ENCODE data around the gene CD1B.

The CD1B gene

DNA sequence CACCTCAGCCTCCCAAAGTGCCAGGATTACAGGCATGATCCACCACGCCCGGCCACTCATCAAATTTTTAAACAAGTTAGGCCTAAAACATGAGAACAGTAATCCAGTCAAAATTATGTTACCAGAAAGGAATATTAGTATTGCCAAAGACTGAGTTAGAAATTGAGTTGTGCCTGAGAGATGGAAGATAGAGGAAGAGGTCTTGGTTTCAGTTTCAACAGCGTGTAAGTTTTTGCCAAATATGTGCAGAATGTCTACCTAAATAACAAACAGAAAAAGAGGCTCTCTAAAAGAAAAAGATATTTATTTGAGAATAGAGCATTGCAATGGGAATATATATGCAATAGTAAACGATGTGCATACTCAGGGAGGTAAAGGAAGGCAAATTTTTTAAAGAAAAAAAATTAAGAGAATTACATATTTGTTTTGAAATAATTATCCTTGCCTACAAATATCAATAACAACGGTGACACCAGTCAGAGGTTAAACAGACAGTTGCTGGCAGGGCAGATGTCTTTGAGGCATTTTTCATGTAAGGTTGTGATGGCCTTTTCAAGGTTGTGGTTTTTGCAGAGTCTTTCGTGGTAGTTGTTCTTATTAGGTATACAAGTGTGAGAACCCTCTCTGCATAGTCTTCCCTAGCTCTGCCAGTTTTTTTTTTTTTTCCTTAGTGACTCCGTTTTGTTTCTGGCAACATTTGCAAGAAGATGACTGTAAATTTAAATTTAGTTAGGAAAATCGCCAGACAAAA, 2.2 kb upstream of the CD1B start:
- no peak for TF ChIP-seq GATA3 (IDR thresholded peaks at IDR 0.05; ENCODE audit: low read depth, low read length)
- no peak for TF ChIP-seq GATA2 (IDR thresholded peaks at IDR 0.05; ENCODE audit: low read depth, low read length)

DNA sequence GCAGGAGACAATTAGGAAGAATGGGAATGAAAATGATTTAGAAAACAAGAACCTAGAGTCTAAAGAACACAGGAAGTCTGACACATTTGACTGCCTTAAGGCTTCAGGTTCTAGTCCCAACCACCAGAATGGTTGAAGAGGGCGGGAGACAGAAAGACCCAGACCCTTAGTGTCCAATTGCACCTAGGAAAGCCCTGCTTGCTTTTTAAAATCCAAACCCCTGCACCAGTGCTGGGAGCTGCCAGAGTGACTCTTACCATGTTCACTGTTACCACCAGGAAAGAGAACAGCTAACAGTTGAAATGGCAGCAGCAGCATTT, 265 bp downstream of the CD1B start:
- no peak for TF ChIP-seq GATA2 (IDR thresholded peaks at IDR 0.05; ENCODE audit: low read depth, low read length)
- TF ChIP-seq GATA3 (IDR thresholded peaks at IDR 0.05; ENCODE audit: low read depth, low read length) = no peak

DNA sequence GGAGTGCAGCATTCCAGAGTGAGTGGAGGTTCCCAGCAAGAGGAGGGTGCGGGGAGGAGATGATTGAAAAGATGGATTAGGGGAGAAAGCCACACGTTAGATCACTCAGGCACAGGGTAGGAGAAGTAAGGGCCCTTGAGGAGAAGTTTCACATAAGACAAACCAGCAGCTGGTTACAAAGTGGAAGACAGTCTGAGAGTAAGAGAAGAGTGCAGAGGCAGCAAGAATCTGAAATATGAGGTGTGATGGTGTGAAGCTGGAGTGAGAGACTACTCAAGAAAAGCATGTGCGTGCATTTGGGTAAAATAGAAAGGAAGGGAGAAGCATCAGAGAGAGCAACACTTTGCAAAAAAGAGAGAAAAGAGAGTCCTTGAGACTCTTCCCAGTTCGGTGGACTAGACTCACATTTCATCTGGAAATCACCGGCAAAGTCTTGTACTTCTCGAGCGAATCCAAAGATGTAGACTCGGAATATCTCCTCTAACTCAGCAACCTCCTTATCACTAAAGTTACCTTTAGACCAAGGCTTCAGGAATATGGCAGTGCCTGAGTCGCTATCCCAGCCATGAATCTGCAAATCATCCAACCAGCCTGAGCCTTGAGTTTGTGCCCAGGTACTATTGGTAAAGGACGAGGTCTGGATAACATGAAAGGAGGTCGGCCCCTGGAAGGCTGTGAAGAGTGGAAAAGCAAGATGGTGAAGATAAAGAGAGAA, 783 bp downstream of the CD1B start:
- TF ChIP-seq GATA3 (IDR thresholded peaks at IDR 0.05; ENCODE audit: low read depth, low read length) (no peak), GATA2 (IDR thresholded peaks at IDR 0.05; ENCODE audit: low read depth, low read length) (no peak)

DNA sequence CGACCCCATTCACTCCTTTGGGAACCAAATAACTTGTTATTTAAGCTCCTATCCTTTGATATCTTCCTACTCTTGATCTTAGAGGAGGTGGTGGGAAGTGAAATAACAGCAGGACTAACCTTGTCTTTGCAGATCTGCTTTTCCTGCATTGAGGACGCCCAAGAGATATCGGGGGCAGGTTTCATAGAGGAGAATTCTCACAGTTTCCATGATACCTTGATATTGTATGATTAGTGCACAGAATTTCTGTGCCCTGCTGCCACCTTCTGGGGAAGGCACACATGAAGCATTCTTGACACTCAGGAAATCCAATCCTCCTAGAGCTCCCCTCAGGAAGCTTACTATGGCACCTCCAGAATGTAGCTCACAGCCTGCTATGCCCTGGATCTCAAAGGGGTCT, 1.6 kb downstream of the CD1B start:
- TF ChIP-seq GATA2 (IDR thresholded peaks at IDR 0.05; ENCODE audit: low read depth, low read length) = no peak

DNA sequence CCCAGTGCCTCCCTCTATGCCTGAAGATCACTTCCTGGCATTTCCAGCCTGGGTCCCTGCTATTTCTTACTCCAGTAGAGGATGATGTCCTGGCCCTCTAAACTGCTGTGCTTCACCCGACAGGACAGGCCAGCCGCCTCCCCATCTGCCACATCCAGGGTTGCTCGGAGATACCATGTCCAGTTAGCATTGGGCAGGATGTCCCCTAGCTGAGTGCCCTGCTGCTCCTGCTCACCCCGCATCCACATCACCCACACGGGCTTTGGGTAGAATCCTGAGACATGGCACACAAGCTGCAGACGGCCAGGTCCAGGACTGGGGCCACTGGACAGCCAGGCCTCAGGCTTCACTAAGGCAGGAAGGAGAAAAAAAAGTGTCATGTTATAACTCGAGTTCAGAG, 2.0 kb downstream of the CD1B start:
- TF ChIP-seq GATA2 (IDR thresholded peaks at IDR 0.05; ENCODE audit: low read depth, low read length) = no peak
- no peak for TF ChIP-seq GATA3 (IDR thresholded peaks at IDR 0.05; ENCODE audit: low read depth, low read length)

DNA sequence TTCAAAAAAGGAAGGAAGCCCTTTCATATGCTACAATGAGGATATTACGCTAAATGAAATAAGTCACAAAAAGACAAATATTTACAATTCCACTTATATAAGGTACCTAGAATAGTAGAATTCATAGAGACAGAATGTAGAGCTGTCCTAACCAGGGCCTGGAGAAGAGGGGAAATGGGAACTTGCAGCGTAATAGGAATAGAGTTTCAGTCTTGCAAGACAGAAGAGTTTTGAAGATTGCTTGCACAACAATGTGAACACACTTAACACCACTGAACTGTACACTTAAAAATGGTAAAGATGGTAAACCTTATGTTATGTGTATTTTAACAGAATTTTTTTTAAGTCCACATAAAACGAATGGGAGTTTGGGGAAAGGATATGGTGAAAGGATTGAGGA, 2.9 kb downstream of the CD1B start:
- TF ChIP-seq GATA2 (IDR thresholded peaks at IDR 0.05; ENCODE audit: low read depth, low read length) = no peak
- TF ChIP-seq GATA3 (IDR thresholded peaks at IDR 0.05; ENCODE audit: low read depth, low read length) = no peak

DNA sequence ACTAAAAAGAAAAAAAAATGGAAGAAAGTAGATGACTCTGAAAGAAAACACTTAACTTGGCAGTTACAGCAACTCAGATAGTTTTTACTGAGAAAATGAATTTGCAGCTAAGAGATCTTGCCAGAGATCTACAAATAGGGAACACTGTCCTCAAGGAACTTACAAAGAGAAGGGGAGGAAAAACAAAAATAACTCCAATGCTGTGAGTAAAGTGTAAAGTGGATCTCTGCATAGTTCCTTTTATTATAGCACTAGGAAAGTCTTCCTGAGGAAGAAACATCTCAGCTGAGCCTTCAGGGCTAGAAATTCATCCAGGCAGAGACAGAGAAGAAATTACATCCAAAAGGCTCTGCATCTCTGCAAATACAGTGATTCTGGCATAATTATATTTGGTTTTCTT, 3.9 kb downstream of the CD1B start:
- TF ChIP-seq GATA2 (IDR thresholded peaks at IDR 0.05; ENCODE audit: low read depth, low read length) = no peak
- TF ChIP-seq GATA3 (IDR thresholded peaks at IDR 0.05; ENCODE audit: low read depth, low read length) = no peak

DNA sequence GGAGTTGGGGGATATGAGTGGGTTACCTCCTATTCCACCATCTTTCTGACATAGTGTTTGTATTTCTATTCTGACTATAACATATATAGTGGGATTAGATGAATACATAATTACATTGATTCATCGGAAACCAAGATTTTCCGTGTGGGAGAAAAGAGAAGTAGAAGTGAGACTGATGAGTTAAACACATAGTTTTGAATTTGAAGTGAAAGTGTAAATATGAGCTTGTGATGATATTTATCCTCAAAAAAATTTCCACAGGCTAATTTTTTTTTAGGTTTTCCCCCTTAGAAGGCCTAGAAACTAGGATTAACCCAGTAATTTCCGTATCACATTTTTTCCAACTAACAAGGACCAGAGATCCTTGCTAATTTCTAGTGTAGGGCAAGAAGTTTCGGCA, 6.9 kb downstream of the CD1B start:
- TF ChIP-seq GATA2 (IDR thresholded peaks at IDR 0.05; ENCODE audit: low read depth, low read length) (no peak), GATA3 (IDR thresholded peaks at IDR 0.05; ENCODE audit: low read depth, low read length) (no peak)

DNA sequence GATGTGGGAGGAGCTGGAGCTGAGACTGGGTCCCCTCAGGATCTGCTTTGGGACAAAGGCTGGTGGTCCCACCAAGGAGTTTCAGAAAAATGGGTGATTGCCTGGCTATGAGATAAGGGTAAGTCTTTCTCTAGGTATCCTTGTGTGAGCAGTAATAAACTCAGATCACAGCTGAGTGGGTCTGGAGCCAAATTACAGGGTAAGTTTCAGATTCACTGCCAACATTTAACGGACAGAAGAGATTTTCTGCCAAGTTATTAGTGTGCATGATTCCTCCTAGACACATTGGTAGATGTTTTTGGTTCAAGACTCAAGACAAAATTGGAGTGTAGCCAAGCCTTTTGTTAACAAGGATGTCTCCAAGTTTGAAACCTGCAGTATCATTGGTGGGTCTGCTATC, 7.5 kb downstream of the CD1B start:
- TF ChIP-seq GATA2 (IDR thresholded peaks at IDR 0.05; ENCODE audit: low read depth, low read length) (no peak), GATA3 (IDR thresholded peaks at IDR 0.05; ENCODE audit: low read depth, low read length) (no peak)

DNA sequence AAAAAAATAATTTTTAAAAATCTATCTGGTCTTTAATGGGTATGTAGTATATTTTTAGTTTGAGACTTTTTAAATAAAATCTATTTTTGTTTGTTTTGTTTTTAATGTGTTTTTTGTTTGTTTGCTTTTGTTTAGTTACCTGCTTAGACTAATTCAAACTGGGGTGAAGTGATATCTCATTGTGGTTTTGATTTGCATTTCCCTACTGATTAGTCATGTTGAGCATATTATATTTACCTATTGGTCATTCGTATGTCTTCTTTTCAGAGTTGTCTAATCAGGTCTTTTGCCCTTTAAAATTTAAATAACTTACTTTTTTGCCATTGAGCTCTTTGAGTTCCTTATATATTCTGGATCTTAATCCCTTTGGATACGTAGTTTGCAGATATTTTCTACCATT, 20.3 kb downstream of the CD1B start:
- TF ChIP-seq GATA3 (IDR thresholded peaks at IDR 0.05; ENCODE audit: low read depth, low read length) (no peak), GATA2 (IDR thresholded peaks at IDR 0.05; ENCODE audit: low read depth, low read length) (no peak)

DNA sequence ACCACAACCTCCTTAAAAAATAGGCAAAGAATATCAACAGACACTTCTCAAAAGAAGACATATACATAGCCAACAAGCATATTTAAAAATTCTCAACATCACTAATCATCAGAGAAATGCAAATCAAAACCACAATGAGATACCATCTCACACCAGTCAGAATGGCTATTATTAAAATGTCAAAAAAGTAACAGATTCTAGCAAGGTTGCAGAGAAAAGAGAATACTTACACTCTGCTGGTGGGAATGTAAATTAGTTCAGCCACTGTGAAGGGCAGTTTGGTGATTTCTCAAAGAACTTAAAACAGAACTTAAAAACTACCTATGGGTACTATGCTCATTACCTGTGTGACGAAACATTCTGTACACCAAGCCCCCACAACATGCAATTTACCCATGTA, 20.7 kb downstream of the CD1B start:
- TF ChIP-seq GATA3 (IDR thresholded peaks at IDR 0.05; ENCODE audit: low read depth, low read length) (no peak), GATA2 (IDR thresholded peaks at IDR 0.05; ENCODE audit: low read depth, low read length) (no peak)

DNA sequence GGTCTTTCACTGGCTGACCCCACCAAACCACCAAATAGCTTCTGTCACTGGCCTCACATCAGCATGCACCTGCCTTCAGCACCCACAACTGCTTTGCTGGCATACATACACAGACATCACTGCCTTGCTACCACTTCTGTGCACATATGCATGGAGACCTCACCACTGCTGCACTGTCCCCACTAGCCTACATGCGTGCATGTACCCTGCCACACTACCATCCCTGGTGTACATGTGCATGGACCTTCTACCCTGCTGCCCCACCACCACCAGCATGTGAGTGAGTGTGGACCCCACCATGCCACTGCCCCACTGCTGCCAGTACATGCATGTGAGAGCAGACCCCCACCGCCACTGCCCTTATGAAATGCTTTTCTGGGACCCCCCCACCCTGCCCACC, 35.5 kb downstream of the CD1B start:
- TF ChIP-seq GATA3 (IDR thresholded peaks at IDR 0.05; ENCODE audit: low read depth, low read length) = no peak
- no peak for TF ChIP-seq GATA2 (IDR thresholded peaks at IDR 0.05; ENCODE audit: low read depth, low read length)

DNA sequence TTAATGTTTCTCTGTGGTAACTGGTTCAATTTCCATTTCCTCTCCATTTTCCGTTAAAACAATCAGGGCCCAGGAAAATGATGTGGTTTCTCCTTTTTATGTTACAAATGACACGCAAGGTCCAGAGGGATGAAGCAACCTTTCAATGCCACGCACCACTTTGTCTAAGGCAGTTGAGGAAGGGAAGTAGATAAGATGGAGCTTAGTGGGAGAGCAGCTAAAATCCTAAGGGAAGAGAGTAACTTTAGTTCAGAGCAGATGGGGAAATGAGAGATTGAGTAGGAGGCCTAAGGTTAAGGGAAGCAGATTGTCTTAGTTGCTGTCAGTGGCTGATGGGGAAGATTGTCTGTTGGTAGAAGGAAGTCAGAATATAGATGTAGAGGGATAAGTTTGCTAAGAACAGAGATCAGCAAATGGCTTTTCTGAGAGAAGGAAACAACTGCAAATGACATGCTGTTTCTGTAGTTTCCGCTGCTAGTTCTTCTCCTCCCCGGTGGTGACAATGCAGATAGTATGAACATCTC, 40.9 kb downstream of the CD1B start:
- no peak for TF ChIP-seq GATA3 (IDR thresholded peaks at IDR 0.05; ENCODE audit: low read depth, low read length)
- TF ChIP-seq GATA2 (IDR thresholded peaks at IDR 0.05; ENCODE audit: low read depth, low read length) = no peak

DNA sequence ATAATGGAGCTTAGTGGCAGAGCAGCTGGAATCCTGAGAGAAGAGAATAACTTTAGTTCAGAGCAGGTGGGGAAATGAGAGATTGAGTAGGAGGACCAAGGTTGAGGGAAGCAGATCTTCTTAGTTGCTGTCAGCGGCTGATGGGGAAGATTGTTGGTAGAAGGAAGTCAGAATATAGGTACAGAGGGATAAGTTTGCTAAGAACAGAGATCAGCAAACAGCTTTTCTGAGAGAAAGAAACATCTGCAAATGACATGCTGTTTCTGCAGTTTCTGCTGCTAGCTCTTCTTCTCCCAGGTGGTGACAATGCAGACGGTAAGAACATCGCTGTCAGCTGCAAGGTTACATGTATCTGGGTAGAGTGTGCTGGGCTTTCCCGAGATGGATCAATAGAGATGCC, 41.5 kb downstream of the CD1B start, which contains the start of gene CD1C:
Gene CD1C (plus strand): TSS at position 113 of the 400 bp plus-strand sequence. CDS start 142 bp downstream, at position 255.
- TF ChIP-seq GATA3 (IDR thresholded peaks at IDR 0.05; ENCODE audit: low read depth, low read length) (no peak), GATA2 (IDR thresholded peaks at IDR 0.05; ENCODE audit: low read depth, low read length) (no peak)

DNA sequence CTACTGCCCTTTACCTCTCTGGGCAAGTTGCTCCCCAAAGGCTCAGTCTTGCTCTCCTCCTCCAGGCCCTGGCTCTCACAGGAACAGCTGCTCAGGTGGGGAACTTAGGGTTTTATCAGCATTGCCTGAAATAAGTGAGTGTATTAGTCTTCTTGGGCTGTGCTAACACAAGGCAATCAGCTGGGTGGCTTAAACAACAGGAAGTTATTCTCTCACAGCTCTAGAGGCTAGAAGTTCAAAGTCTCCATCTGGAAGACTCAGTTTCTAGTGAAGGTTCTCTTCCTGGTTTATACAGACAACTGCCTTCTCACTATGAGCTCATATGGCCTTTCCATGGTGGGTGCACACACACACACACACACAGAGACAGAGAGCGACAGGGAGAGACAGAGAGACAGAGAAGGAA, 44.4 kb downstream of the CD1B start:
- TF ChIP-seq GATA3 (IDR thresholded peaks at IDR 0.05; ENCODE audit: low read depth, low read length) = no peak
- no peak for TF ChIP-seq GATA2 (IDR thresholded peaks at IDR 0.05; ENCODE audit: low read depth, low read length)
